Left ventricle myocardium inferior (tissue), 1 donor: Measurements from ENCODE around the gene UNC119. TPM values are rescaled to one million over a fixed set of nuclear protein-coding genes. Genes with fewer than 3 reads are reported as not detected.

Experiments
- DNase-seq: peaks from one replicate; pipeline ENCODE4 v3.0.0-alpha.2; 2020
- H3K27ac ChIP-seq: fragments of 200-600 bp; replicated peaks from 2 replicates; pipeline ENCODE4 v1.8.0; 2021
- H3K27me3 ChIP-seq: fragments of 200-600 bp; 2 replicates; pipeline ENCODE4 v1.8.0; 2021; ENCODE audit warnings: low read depth
- H3K36me3 ChIP-seq: fragments of 200-600 bp; 2 replicates; pipeline ENCODE4 v1.8.0; 2021
- H3K4me1 ChIP-seq: fragments of 200-600 bp; 2 replicates; pipeline ENCODE4 v1.8.0; 2021
- H3K4me3 ChIP-seq: fragments of 200-600 bp; 2 replicates; pipeline ENCODE4 v1.8.0; 2021; ENCODE audit warnings: mild to moderate bottlenecking, moderate library complexity
- H3K9me3 ChIP-seq: fragments of 200-600 bp; replicated peaks from 2 replicates; pipeline ENCODE4 v1.8.0; 2021
- intact Hi-C: fragments of 100-400 bp; cut with micrococcal nuclease; formaldehyde crosslinking; loops from one replicate; pipeline ENCODE4 v1.11.0; 2022
- total RNA-seq: library from RNA; stranded (reverse); fragmentation: NEBNext Ultra II Directional; extraction: Animal tissue kit (Norgen Biotek cat#: 25700); gene quantifications from one replicate; pipeline ENCODE4 v1.2.1, GENCODE V29; 2021
- TF ChIP-seq, protein P1 (sequence below): fragments of 200-600 bp; IDR thresholded peaks from 2 replicates; pipeline ENCODE4 v1.8.0; 2021; ENCODE audit warnings: antibody characterized with exemption, mild to moderate bottlenecking, borderline replicate concordance
- donor health status: DM: no; HTN: yes; CAD: no; lungs with severe emphysema.

UNC119 gene
- total RNA-seq, 1 donor from 2014 or later: 22.5 TPM

DNA sequence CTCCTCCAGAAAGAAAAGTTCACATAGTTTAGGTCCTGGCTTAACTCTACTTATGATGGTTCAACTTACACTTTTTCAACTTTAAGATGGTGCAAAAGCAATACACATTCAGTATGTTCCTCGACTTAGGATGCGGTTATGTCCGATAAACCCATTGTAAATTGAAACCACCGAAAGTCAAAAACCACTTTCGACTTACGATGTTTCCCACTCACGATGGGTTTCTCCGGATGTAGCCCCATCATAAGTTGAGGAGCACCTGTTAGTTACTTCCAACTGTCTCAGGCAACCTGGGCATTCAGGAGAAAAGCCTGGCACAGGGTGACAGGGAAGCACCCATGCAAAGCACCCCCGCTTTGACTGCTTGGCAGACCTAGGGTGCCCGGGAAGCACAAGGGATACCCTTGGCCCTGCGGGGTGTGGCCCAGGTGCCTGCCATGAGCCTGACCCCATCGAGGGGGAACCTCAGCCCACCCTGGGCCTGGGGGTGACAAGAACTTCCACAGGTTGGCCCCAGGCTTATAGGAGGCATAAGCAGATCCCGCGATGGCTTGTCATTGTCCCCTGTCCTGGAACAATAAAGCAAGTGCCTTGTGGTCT is 14.0 kb downstream of the UNC119 start:
- DNase-seq: no peak
- no peaks in the 10 kb centered on the region for H3K4me1 ChIP-seq
- intact Hi-C loops: no loop called here

DNA sequence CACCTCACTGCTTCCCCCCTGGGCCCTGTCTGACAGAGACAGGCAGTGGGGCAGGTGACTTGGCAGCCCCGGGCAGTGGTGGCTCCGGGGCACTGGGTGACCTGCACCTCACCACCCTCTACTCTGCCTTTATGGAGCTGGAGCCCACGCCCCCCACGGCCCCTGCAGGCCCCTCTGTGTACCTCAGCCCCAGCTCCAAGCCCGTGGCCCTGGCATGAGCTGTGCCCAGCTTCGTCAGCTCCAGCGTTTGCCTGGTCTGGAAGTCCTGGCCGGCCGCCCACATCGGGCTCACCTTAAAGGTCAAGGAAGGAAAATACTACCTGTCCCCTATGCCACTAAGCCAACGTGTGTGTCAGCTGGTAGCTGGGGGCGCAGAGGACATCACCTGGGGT is 15.2 kb downstream of the UNC119 start:
- H3K27me3 ChIP-seq: peaks cover 11% of the 10 kb centered on the region
- no peak overlapping the region for H3K4me3 ChIP-seq
- H3K27ac ChIP-seq: no peak overlapping the region
- intact Hi-C loops: no loop called here
- H3K36me3 ChIP-seq: no peaks in the 10 kb centered on the region
- H3K9me3 ChIP-seq: no peaks in the 10 kb centered on the region
- H3K4me1 ChIP-seq: no peaks in the 10 kb centered on the region
- TF ChIP-seq, protein P1, sequence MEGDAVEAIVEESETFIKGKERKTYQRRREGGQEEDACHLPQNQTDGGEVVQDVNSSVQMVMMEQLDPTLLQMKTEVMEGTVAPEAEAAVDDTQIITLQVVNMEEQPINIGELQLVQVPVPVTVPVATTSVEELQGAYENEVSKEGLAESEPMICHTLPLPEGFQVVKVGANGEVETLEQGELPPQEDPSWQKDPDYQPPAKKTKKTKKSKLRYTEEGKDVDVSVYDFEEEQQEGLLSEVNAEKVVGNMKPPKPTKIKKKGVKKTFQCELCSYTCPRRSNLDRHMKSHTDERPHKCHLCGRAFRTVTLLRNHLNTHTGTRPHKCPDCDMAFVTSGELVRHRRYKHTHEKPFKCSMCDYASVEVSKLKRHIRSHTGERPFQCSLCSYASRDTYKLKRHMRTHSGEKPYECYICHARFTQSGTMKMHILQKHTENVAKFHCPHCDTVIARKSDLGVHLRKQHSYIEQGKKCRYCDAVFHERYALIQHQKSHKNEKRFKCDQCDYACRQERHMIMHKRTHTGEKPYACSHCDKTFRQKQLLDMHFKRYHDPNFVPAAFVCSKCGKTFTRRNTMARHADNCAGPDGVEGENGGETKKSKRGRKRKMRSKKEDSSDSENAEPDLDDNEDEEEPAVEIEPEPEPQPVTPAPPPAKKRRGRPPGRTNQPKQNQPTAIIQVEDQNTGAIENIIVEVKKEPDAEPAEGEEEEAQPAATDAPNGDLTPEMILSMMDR: no peak
- DNase-seq: no peak

More for the DNA sequence above, 14.0 kb downstream of the UNC119 start:
- no peak overlapping the region for H3K27ac ChIP-seq
- H3K27me3 ChIP-seq: no peaks in the 10 kb centered on the region
- no peak overlapping the region for H3K4me3 ChIP-seq
- H3K36me3 ChIP-seq: no peaks in the 10 kb centered on the region
- no peaks in the 10 kb centered on the region for H3K9me3 ChIP-seq
- TF ChIP-seq, protein P1: no peak

DNA sequence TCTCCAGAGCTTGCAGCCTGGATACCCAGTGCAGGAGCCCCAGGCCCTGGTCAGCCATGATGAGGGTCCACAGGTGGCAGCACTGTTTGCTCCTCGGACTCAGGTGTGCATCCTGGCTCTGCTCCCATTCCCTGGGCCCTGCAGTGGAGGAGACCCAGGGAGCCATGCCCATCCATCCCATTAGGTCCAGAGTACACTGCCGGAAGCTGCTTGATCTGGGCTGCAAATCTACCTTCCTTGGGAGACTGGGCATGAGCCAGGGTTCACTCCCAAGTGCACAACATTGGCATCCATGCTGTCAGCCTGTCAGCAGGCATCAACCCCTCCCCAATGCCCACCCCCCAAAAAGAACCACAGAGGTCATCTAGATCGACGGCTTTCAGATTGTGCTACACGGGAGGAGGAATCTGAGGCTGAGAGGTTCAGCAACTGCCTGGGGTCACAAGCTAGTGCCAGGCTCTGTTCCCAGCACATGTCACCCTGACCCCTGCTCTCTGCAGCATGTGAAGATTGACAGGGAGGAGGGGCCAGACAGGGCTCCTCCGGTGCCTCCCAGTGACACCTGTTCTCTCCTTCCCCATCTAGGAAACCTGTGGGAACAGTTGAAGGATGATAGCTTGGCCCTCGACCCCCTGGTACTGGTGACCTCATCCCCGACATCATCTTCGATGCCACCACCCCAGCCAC is 15.7 kb downstream of the UNC119 start:
- no peak for DNase-seq
- H3K36me3 ChIP-seq: no peaks in the 10 kb centered on the region

DNA sequence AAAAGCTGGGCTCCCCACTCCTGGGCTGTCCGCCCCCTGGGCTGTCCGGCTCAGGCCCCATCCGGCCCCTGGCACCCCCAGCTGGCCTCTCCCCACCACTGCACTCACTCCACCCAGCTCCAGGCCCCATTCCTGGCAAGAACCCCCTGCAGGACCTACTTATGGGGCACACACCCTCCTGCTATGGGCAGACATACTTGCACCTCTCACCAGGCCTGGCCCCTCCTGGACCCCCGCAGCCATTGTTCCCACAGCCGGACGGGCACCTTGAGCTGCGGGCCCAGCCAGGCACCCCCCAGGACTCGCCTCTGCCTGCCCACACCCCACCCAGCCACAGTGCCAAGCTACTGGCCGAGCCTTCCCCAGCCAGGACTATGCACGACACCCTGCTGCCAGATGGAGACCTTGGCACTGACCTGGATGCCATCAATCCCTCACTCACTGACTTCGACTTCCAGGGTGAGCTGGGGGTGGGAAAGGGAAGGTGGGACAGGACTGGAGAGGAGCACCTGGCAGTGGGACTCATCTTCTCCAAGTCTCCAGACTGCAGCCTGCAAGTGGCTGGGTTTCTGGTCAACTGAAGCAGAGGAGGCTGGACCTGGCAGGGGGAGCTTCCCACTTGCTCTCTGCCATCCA is 17.6 kb downstream of the UNC119 start:
- Histone ChIP-seq H3K4me3 (no peak overlapping the region), H3K27me3 (peaks cover 26% of the 10 kb centered on the region), H3K9me3 (no peaks in the 10 kb centered on the region), H3K27ac (no peak overlapping the region), H3K36me3 (no peaks in the 10 kb centered on the region), H3K4me1 (no peaks in the 10 kb centered on the region)
- intact Hi-C loops: no loop called here
- TF ChIP-seq, protein P1: no peak
- DNase-seq: no peak

More for the DNA sequence above, 15.7 kb downstream of the UNC119 start:
- H3K27me3 ChIP-seq: peaks cover 15% of the 10 kb centered on the region
- H3K9me3 ChIP-seq: no peaks in the 10 kb centered on the region
- intact Hi-C loops: no loop called here
- H3K4me3 ChIP-seq: no peak overlapping the region
- TF ChIP-seq, protein P1: no peak
- no peaks in the 10 kb centered on the region for H3K4me1 ChIP-seq
- no peak overlapping the region for H3K27ac ChIP-seq

DNA sequence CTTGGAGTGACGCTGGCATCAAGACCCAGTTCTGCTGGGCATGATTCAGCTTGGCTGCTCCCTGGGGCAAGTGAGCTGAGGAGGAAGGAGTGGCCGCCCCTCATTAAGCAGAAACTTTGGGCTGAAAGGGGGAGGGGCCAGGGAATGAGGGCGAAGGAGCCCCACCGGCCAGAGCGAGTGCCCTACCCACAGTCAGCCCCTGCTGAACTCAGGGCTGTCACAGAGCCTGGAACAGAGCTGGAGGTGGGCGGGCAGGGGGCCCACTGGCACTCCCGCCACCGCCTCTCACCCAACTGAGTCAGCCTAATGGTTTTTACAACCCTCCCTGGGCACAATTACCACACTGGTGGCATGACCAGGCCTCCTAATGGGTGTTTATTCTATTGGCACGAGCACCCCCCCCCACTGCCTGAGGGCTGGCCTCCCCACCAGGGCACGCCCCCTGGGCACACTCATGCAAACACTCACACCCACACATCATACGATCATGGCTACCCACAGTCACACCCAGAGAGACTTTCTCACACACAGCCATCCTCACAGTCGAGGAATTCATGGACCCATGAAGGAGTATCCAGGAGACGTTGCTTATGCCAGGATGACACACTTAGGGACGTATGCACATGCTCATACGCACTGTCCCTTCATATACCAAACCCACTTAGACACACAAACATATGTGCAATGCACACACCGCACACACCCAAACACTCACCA is 19.2 kb downstream of the UNC119 start:
- peaks cover 26% of the 10 kb centered on the region for H3K27me3 ChIP-seq
- H3K36me3 ChIP-seq: no peaks in the 10 kb centered on the region
- TF ChIP-seq, protein P1: no peak
- H3K4me3 ChIP-seq: no peak overlapping the region
- DNase-seq: no peak
- no peaks in the 10 kb centered on the region for H3K4me1 ChIP-seq
- H3K9me3 ChIP-seq: no peaks in the 10 kb centered on the region
- H3K27ac ChIP-seq: no peak overlapping the region
- intact Hi-C loops: no loop called here
